Measurements from ENCODE around the gene SYT13.

- TF ChIP-seq EP300 (IDR thresholded peaks at IDR 0.05) (no peak), CTCF (IDR thresholded peaks at IDR 0.05) (no peak), POLR2A (IDR thresholded peaks at IDR 0.05) (no peak)
These were observed 67.4 kb downstream of the SYT13 start for GRCh38 chr11:45218705-45219104.

Measured in tibial nerve (tissue), 4 donors.